ENCODE data around the gene PMVK.

- TF ChIP-seq CTCF (IDR thresholded peaks at IDR 0.05; ENCODE audit: low read depth, low read length, missing input control) (no peak), GABPA (IDR thresholded peaks at IDR 0.05 in 1 of 2, conservative IDR thresholded peaks at IDR 0.05 in 1 of 2) (no peak), SP1 (IDR thresholded peaks at IDR 0.05) (no peak), RAD21 (IDR thresholded peaks at IDR 0.05) (no peak), REST (IDR thresholded peaks at IDR 0.05) (no peak), YY1 (IDR thresholded peaks at IDR 0.05) (no peak), ZBTB33 (IDR thresholded peaks at IDR 0.05) (no peak), RXRA (IDR thresholded peaks at IDR 0.05) (no peak), ATF3 (IDR thresholded peaks at IDR 0.05) (no peak), TAF1 (conservative IDR thresholded peaks at IDR 0.05) (no peak)
These were observed 47.8 kb downstream of the PMVK start for GRCh38 chr1:154888757-154889156.

Measured in liver (tissue), 3 donors.